WTC11 (cell line): Measurements from ENCODE around the gene TLR10. TPM values are rescaled to one million over a fixed set of nuclear protein-coding genes. Genes with fewer than 3 reads are reported as not detected.
"Not testable (repeated sequence)": the region's sequence is repeated elsewhere in the genome, so short reads cannot be mapped to it uniquely, and the experiment has no call there.

Experiments
- ATAC-seq: fragments of 200-7000 bp; cut with Tn5 transposase; 2 replicates; pipeline ENCODE4 v1.10.0; 2021; ENCODE audit warnings: mild to moderate bottlenecking, moderate library complexity
- CTCF ChIA-PET: fragments of 300-600 bp; sonication (Branson Sonifier 250); formaldehyde crosslinking; loops from one replicate; lab custom pipeline; 2021; ENCODE audit warnings: antibody characterized with exemption; lab: Charles Lee
- POLR2A ChIA-PET: fragments of 350-600 bp; sonication (Branson Sonifier 250); formaldehyde crosslinking; loops from one replicate; lab custom pipeline; 2021; ENCODE audit warnings: antibody characterized with exemption; lab: Charles Lee
- DNase-seq: peaks from one replicate; pipeline ENCODE4 v3.0.0; 2021; ENCODE audit warnings: low spot score
- H3K27ac Mint-ChIP-seq: 2 replicates; pipeline ENCODE4 v1.8.0; 2021; ENCODE audit warnings: mixed read lengths
- H3K27me3 Mint-ChIP-seq: 2 replicates; pipeline ENCODE4 v1.8.0; 2021; ENCODE audit warnings: low read depth, mild to moderate bottlenecking, moderate library complexity, mixed read lengths
- H3K36me3 Mint-ChIP-seq: 2 replicates; pipeline ENCODE4 v1.8.0; 2021; ENCODE audit warnings: mixed read lengths
- H3K4me1 Mint-ChIP-seq: 2 replicates; pipeline ENCODE4 v1.8.0; 2022; ENCODE audit warnings: mixed read lengths
- H3K4me3 Mint-ChIP-seq: 2 replicates; pipeline ENCODE4 v1.8.0; 2021; ENCODE audit warnings: mild to moderate bottlenecking, moderate library complexity, mixed read lengths
- H3K9me3 Mint-ChIP-seq: 2 replicates; pipeline ENCODE4 v1.8.0; 2021; ENCODE audit warnings: mixed read lengths
- ATF1 ChIP-seq: sonication (generic); formaldehyde crosslinking; IDR thresholded peaks from 2 replicates; pipeline ENCODE4 v1.8.1; 2023; ENCODE audit warnings: mild to moderate bottlenecking, moderate library complexity, missing genetic modification reagents
- ATF2 ChIP-seq: sonication (generic); formaldehyde crosslinking; IDR thresholded peaks from 2 replicates; pipeline ENCODE4 v1.8.1; 2022; ENCODE audit warnings: low read depth, missing genetic modification reagents, borderline replicate concordance
- CBFB ChIP-seq: sonication (generic); formaldehyde crosslinking; IDR thresholded peaks from 2 replicates; pipeline ENCODE4 v1.8.1; 2022; ENCODE audit warnings: mild to moderate bottlenecking, low read depth, missing genetic modification reagents
- ELF4 ChIP-seq: sonication (generic); formaldehyde crosslinking; IDR thresholded peaks from 2 replicates; pipeline ENCODE4 v1.8.1; 2022; ENCODE audit warnings: low read depth, mild to moderate bottlenecking, moderate library complexity, missing genetic modification reagents
- ERG ChIP-seq: fragments of 250-450 bp; sonication (Bioruptor Pico); IDR thresholded peaks from 2 replicates; pipeline ENCODE4 v1.8.0; 2021; ENCODE audit warnings: mild to moderate bottlenecking
- ETV6 ChIP-seq: sonication (generic); formaldehyde crosslinking; IDR thresholded peaks from 2 replicates; pipeline ENCODE4 v1.8.1; 2022; ENCODE audit warnings: mild to moderate bottlenecking, missing genetic modification reagents
- FOXJ3 ChIP-seq: sonication (generic); formaldehyde crosslinking; IDR thresholded peaks from 2 replicates; pipeline ENCODE4 v1.9.0; 2021; ENCODE audit warnings: missing genetic modification reagents, mild to moderate bottlenecking, borderline replicate concordance
- FOXP1 ChIP-seq: sonication (generic); formaldehyde crosslinking; IDR thresholded peaks from 2 replicates; pipeline ENCODE4 v1.8.0; 2022; ENCODE audit warnings: missing genetic modification reagents, mild to moderate bottlenecking, moderate library complexity, borderline replicate concordance
- HMGA2 ChIP-seq: fragments of 250-450 bp; sonication (Bioruptor Pico); IDR thresholded peaks from 2 replicates; pipeline ENCODE4 v1.4.0; 2021; ENCODE audit warnings: mild to moderate bottlenecking, moderate library complexity
- IRF2 ChIP-seq: sonication (generic); formaldehyde crosslinking; IDR thresholded peaks from 2 replicates; pipeline ENCODE4 v1.8.0; 2022; ENCODE audit warnings: low read depth, missing genetic modification reagents, borderline replicate concordance
- JUN ChIP-seq: sonication (generic); formaldehyde crosslinking; IDR thresholded peaks from 2 replicates; pipeline ENCODE4 v1.8.0; 2023; ENCODE audit warnings: mild to moderate bottlenecking, missing genetic modification reagents
- MYBL2 ChIP-seq: sonication (generic); formaldehyde crosslinking; IDR thresholded peaks from 2 replicates; pipeline ENCODE4 v1.8.1; 2023; ENCODE audit warnings: mild to moderate bottlenecking, moderate library complexity, missing genetic modification reagents
- NFYB ChIP-seq: sonication (generic); formaldehyde crosslinking; conservative IDR thresholded peaks from 2 replicates; pipeline ENCODE4 v1.8.0; 2022; ENCODE audit warnings: low read depth, missing genetic modification reagents
- OVOL2 ChIP-seq: fragments of 250-450 bp; sonication (Bioruptor Pico); IDR thresholded peaks from 2 replicates; pipeline ENCODE4 v1.9.0; 2021; ENCODE audit warnings: mild to moderate bottlenecking, borderline replicate concordance
- RORB ChIP-seq: fragments of 250-450 bp; sonication (Bioruptor Pico); IDR thresholded peaks from 2 replicates; pipeline ENCODE4 v1.9.0; 2021; ENCODE audit warnings: mild to moderate bottlenecking
- SMAD4 ChIP-seq: sonication (generic); formaldehyde crosslinking; IDR thresholded peaks from 2 replicates; pipeline ENCODE4 v1.8.0; 2022; ENCODE audit warnings: mild to moderate bottlenecking, missing genetic modification reagents
- TCF7 ChIP-seq: sonication (generic); formaldehyde crosslinking; IDR thresholded peaks from 2 replicates; pipeline ENCODE4 v1.8.0; 2022; ENCODE audit warnings: mild to moderate bottlenecking, low read depth, missing genetic modification reagents, moderate library complexity
- TEAD4 ChIP-seq: sonication (generic); formaldehyde crosslinking; IDR thresholded peaks from 2 replicates; pipeline ENCODE4 v1.8.0; 2022; ENCODE audit warnings: mild to moderate bottlenecking, missing genetic modification reagents
- ZNF121 ChIP-seq: sonication (generic); formaldehyde crosslinking; IDR thresholded peaks from 2 replicates; pipeline ENCODE4 v1.8.0; 2023; ENCODE audit warnings: missing genetic modification reagents
- ZNF425 ChIP-seq: fragments of 250-450 bp; sonication (Bioruptor Pico); conservative IDR thresholded peaks from 2 replicates; pipeline ENCODE4 v1.9.0; 2021; ENCODE audit warnings: mild to moderate bottlenecking
- total RNA-seq: library from RNA; stranded (reverse); gene quantifications from 3 replicates; pipeline ENCODE4 v1.2.3, GENCODE V29; 2021

TLR10 gene
- total RNA-seq, 1 experiment from 2014 or later, result not detected

GRCh38 chr4:38769857-38770256 is 12.9 kb downstream of the TLR10 start (continued):
- TF ChIP-seq ELF4 (CRISPR knock-in tag) (no peak), NFYB (CRISPR knock-in tag) (no peak)

GRCh38 chr4:38769441-38769840 is 13.3 kb downstream of the TLR10 start:
- no peak for ATAC-seq
- no peak for TF ChIP-seq SMAD4 (CRISPR knock-in tag)
- no peak for TF ChIP-seq MYBL2 (CRISPR knock-in tag)
- TF ChIP-seq, all 79 proteins: peak for 0
- no peak for DNase-seq
- Mint-ChIP-seq H3K4me3 (no peak overlapping the region), H3K4me1 (no peaks in the 10 kb centered on the region), H3K9me3 (peaks cover 20% of the 10 kb centered on the region), H3K36me3 (no peaks in the 10 kb centered on the region), H3K27ac (no peak overlapping the region), H3K27me3 (no peaks in the 10 kb centered on the region; the same call in 1 of the 2 replicates)
- ChIA-PET POLR2A (no interaction called here), CTCF (interaction anchor here (1.0 to 2.6 kb wide), 4 partner anchors 9 to 124 kb away, joined by 3 to 9 read pairs (median 6); partner anchors contain the start of gene TLR10)

- H3K9me3 Mint-ChIP-seq, result peaks cover 20% of the 10 kb centered on the region
- ATAC-seq (no peak), DNase-seq (no peak)
- ChIA-PET CTCF (interaction anchor here (1.0 to 2.6 kb wide), 4 partner anchors 8 to 124 kb away, joined by 3 to 9 read pairs (median 6); partner anchors contain the start of gene TLR10), POLR2A (no interaction called here)
- no peaks in the 10 kb centered on the region; the same call in 1 of the 2 replicates for H3K27me3 Mint-ChIP-seq
- H3K36me3 Mint-ChIP-seq, result no peaks in the 10 kb centered on the region
- no peak overlapping the region for H3K4me3 Mint-ChIP-seq
- TF ChIP-seq TEAD4, result no peak
- no peak for TF ChIP-seq OVOL2
- TF ChIP-seq TCF7 (CRISPR knock-in tag), result no peak
- no peak for TF ChIP-seq FOXP1
- no peak for TF ChIP-seq ATF1 (CRISPR knock-in tag)
- TF ChIP-seq FOXJ3 (CRISPR knock-in tag), result no peak
- no peak for TF ChIP-seq ZNF425
- no peak for TF ChIP-seq ERG (CRISPR knock-in tag)
- no peak for TF ChIP-seq ATF2 (CRISPR knock-in tag)
- no peak overlapping the region for H3K27ac Mint-ChIP-seq
- H3K4me1 Mint-ChIP-seq, result no peaks in the 10 kb centered on the region
Observed at GRCh38 chr4:38768968-38769394, 13.8 kb downstream of the TLR10 start.

- H3K4me3 Mint-ChIP-seq, ATAC-seq, DNase-seq, H3K4me1 Mint-ChIP-seq, CTCF ChIA-PET, H3K27me3 Mint-ChIP-seq, POLR2A ChIA-PET, H3K27ac Mint-ChIP-seq, H3K36me3 Mint-ChIP-seq: not testable (repeated sequence)
- peaks cover 20% of the 10 kb centered on the region for H3K9me3 Mint-ChIP-seq
Observed at GRCh38 chr4:38766940-38767339, 15.8 kb downstream of the TLR10 start.

GRCh38 chr4:38765382-38765781 is 17.4 kb downstream of the TLR10 start:
- TF ChIP-seq SMAD4 (CRISPR knock-in tag), result no peak
- no peak for TF ChIP-seq ETV6 (CRISPR knock-in tag)
- no peak for TF ChIP-seq ZNF425
- no peak for TF ChIP-seq ZNF121 (CRISPR knock-in tag)
- TF ChIP-seq CBFB (CRISPR knock-in tag), result no peak
- no peak for TF ChIP-seq HMGA2 (CRISPR knock-in tag)
- TF ChIP-seq RORB, result no peak
- no peak for TF ChIP-seq MYBL2 (CRISPR knock-in tag)
- TF ChIP-seq IRF2 (CRISPR knock-in tag), result no peak
- TF ChIP-seq JUN (CRISPR knock-in tag), result no peak
- CTCF ChIA-PET, result interaction anchor here (1.5 kb wide), 1 partner anchor 17 kb away, joined by 4 read pairs; the partner anchor contains the start of gene TLR10
- POLR2A ChIA-PET, result no interaction called here
- no peak overlapping the region for H3K27ac Mint-ChIP-seq
- H3K9me3 Mint-ChIP-seq, result peaks cover 19% of the 10 kb centered on the region
- DNase-seq, result no peak
- no peaks in the 10 kb centered on the region; the same call in 1 of the 2 replicates for H3K27me3 Mint-ChIP-seq
- peaks cover 7% of the 10 kb centered on the region; the same call in 1 of the 2 replicates for H3K4me1 Mint-ChIP-seq
- H3K36me3 Mint-ChIP-seq, result no peaks in the 10 kb centered on the region
- H3K4me3 Mint-ChIP-seq, result no peak overlapping the region
- no peak for ATAC-seq
